Measurements from ENCODE around the gene AKAP7. TPM values are rescaled to one million over a fixed set of nuclear protein-coding genes. Genes with fewer than 3 reads are reported as not detected.

Gene AKAP7
- polyA plus RNA-seq, 3 donors = 2.4 to 4.9 (median 3.4) TPM

GRCh38 chr6:131130554-131130940 lies 4.7 kb upstream of the AKAP7 start:
- intact Hi-C loops (cut with micrococcal nuclease) = no loop called here
- Histone ChIP-seq H3K36me3 (replicated peaks in 1 of 2; ENCODE audit: control insufficient read depth in 1 of 2, insufficient read depth in 2 of 2, low read length in 2 of 2) (no peaks in the 10 kb centered on the region), H3K4me1 (ENCODE audit: control insufficient read depth in 1 of 2, insufficient read depth in 2 of 2, low read length in 2 of 2) (peaks cover 7 to 16% of the 10 kb centered on the region in 2 donors), H3K27ac (ENCODE audit: low read depth in 1 of 2, low read length in 2 of 2) (no peak overlapping the region), H3K4me3 (replicated peaks in 1 of 3; ENCODE audit: low read depth in 2 of 3, low read length in 3 of 3) (no peak overlapping the region), H3K9me3 (replicated peaks in 1 of 2; ENCODE audit: control insufficient read depth in 1 of 2, insufficient read depth in 1 of 2, low read length in 2 of 2) (no peaks in the 10 kb centered on the region), H2AFZ (ENCODE audit: insufficient read depth, low read depth, low read length, poor library complexity, severe bottlenecking) (no peak overlapping the region), H3K4me2 (replicated peaks; ENCODE audit: extremely low read depth, low read length, poor library complexity, severe bottlenecking) (no peak overlapping the region), H3K9ac (ENCODE audit: insufficient read depth, low read length, poor library complexity, severe bottlenecking) (no peak overlapping the region), H3K27me3 (ENCODE audit: control insufficient read depth in 2 of 2, insufficient read depth in 2 of 2, low read length in 2 of 2) (no peaks in the 10 kb centered on the region), H3K79me2 (ENCODE audit: insufficient read depth, low read length) (no peaks in the 10 kb centered on the region), H4K20me1 (ENCODE audit: insufficient read depth, low read length) (no peaks in the 10 kb centered on the region)
- peaks cover 0 to 3% (median 3%) of the 10 kb centered on the region in 3 donors for H3K27me3 Mint-ChIP-seq (ENCODE audit: low read depth in 3 of 3)
- H3K36me3 Mint-ChIP-seq = no peaks in the 10 kb centered on the region
- no peak overlapping the region for H3K4me3 Mint-ChIP-seq
- DNase-seq = no peak
- TF ChIP-seq CTCF (IDR thresholded peaks at IDR 0.05) = no peak
- 100% methylated on average over 4 of the region's 5 CpGs for WGBS (ENCODE audit: insufficient coverage)
- peaks cover 15% of the 10 kb centered on the region for H3K4me1 Mint-ChIP-seq
- H3K9me3 Mint-ChIP-seq = peaks cover 0 to 3% (median 0%) of the 10 kb centered on the region in 7 donors
- no peak overlapping the region for H3K27ac Mint-ChIP-seq

- H3K27ac ChIP-seq (ENCODE audit: low read depth in 1 of 2, low read length in 2 of 2) = no peak overlapping the region
- no peak overlapping the region for H3K4me3 ChIP-seq (replicated peaks in 1 of 3; ENCODE audit: low read depth in 2 of 3, low read length in 3 of 3)
- Mint-ChIP-seq H3K36me3 (no peaks in the 10 kb centered on the region), H3K9me3 (peaks cover 0 to 3% (median 0%) of the 10 kb centered on the region in 7 donors), H3K4me3 (no peak overlapping the region), H3K4me1 (peaks cover 23% of the 10 kb centered on the region), H3K27me3 (ENCODE audit: low read depth in 3 of 3) (peaks cover 0 to 3% (median 3%) of the 10 kb centered on the region in 3 donors), H3K27ac (no peak overlapping the region)
- no peak for TF ChIP-seq CTCF (IDR thresholded peaks at IDR 0.05)
- no peak overlapping the region for H3K9ac ChIP-seq (ENCODE audit: insufficient read depth, low read length, poor library complexity, severe bottlenecking)
- H3K4me2 ChIP-seq (replicated peaks; ENCODE audit: extremely low read depth, low read length, poor library complexity, severe bottlenecking) = no peak overlapping the region
- WGBS (ENCODE audit: insufficient coverage) = no CpG with 5 or more reads among the region's 4 CpGs
- H3K27me3 ChIP-seq (ENCODE audit: control insufficient read depth in 2 of 2, insufficient read depth in 2 of 2, low read length in 2 of 2) = no peaks in the 10 kb centered on the region
- intact Hi-C loops (cut with micrococcal nuclease) = no loop called here
- peaks cover 12 to 23% of the 10 kb centered on the region in 2 donors for H3K4me1 ChIP-seq (ENCODE audit: control insufficient read depth in 1 of 2, insufficient read depth in 2 of 2, low read length in 2 of 2)
- H3K79me2 ChIP-seq (ENCODE audit: insufficient read depth, low read length) = no peaks in the 10 kb centered on the region
- DNase-seq = no peak
- no peaks in the 10 kb centered on the region for H4K20me1 ChIP-seq (ENCODE audit: insufficient read depth, low read length)
- no peaks in the 10 kb centered on the region for H3K9me3 ChIP-seq (replicated peaks in 1 of 2; ENCODE audit: control insufficient read depth in 1 of 2, insufficient read depth in 1 of 2, low read length in 2 of 2)
- no peaks in the 10 kb centered on the region for H3K36me3 ChIP-seq (replicated peaks in 1 of 2; ENCODE audit: control insufficient read depth in 1 of 2, insufficient read depth in 2 of 2, low read length in 2 of 2)
- H2AFZ ChIP-seq (ENCODE audit: insufficient read depth, low read depth, low read length, poor library complexity, severe bottlenecking) = no peak overlapping the region
These were observed 2.9 kb upstream of the AKAP7 start for GRCh38 chr6:131132360-131132759.

All from CD14-positive monocyte (primary cell).